HG03565 (cell line): ENCODE results near the gene IGFL1.
"Not testable (repeated sequence)": the region's sequence is repeated elsewhere in the genome, so short reads cannot be mapped to it uniquely, and the experiment has no call there.

ENCODE experiments used
- ATAC-seq: cut with Tn5 transposase; IDR thresholded peaks from one replicate; pipeline ENCODE4 v1.9.1; 2021; ENCODE audit warnings: mild to moderate bottlenecking, moderate library complexity; ENCODE audit not compliant: unreplicated experiment

The IGFL1 gene

DNA sequence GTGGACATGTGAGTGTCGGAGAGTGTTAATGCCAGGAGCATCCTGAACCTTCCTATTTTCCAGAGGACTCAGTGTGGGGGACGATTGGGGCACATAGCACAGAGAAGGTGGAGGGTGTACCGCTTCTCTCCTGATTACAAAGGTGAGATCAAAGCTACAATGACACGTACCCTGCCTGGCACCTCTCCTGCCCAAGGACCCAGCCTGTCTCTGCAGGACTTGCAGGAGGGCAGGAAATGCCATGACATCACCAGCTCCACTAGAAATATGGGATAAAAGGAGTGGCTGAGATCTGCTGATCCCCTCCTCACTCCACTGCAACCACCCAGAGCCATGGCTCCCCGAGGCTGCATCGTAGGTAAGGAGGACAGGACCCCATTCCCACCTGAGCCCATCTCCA lies at the start of gene IGFL1:
Gene IGFL1 (plus strand): TSS at position 301 of the 400 bp plus-strand sequence. CDS start 33 bp downstream, at position 334.
- no peak for ATAC-seq

DNA sequence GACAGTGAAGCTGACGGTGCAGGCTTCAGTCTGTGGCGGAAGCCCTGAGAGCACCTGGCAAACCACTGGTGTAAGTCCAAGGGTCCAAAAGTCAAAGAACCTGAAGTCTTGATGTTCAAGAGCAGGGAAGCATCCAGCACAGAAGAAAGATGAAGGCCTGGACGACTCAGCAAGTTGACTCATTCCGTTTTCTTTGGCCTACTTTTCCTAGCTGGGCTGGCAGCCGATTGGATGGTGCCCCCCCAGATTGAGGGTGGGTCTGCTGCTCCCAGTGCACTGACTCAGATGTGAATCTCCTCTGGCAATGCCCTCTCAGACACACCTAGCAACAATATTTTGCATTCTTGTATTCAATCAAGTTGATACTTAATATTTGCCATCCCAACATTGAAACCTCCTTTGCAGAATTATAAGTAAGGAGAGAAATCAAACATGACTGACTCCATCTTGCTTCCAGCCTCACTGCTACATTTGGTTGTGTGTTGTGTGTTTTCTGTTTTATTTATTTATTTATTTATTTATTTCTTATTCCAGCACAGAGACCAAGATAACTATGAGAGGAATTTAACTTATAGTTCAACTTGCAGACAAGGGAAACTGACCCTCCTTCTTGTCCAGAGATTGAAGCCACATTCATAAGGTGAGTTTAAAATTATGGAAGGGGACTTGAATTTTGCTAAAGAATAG lies 48.7 kb upstream of the IGFL1 start:
- ATAC-seq = no peak

DNA sequence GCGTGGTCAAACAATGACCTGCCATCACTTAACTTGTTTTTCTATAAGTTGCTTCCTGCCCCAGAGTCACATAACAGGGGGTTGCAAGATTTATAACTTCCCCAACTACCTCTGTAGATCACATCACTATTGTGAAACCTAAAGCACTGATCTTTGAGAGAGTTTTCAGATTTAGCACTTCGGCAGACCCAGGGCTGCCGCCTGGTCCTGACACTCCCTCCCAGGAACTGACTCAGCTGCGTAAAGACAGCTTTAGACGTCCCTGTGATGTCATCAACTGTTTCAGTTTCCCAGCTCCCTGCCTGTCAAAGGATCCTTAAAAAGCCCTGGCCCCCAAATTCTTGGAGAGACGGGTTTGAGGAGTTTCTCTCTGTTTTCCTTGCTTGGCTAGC lies 48.2 kb upstream of the IGFL1 start:
- no peak for ATAC-seq

DNA sequence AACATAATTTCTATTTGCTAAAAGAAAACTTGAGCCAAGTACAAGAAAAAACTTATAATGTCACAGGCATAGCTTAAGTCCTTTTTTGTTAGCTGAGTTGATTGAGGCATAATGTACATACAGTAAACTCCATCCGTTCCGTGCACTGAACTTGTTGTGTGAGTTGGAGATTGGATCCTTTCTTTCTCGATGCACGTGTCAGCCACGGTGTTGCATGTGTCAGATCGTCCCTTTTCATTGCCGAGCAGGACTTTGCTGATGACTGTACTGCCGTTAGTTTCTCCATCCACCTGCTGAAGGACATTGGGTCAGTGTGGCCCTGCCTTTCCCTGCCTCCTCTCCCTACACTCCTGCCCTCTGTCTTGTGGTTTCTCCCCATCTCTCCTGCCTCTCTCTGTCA lies 47.1 kb upstream of the IGFL1 start:
- ATAC-seq = no peak

DNA sequence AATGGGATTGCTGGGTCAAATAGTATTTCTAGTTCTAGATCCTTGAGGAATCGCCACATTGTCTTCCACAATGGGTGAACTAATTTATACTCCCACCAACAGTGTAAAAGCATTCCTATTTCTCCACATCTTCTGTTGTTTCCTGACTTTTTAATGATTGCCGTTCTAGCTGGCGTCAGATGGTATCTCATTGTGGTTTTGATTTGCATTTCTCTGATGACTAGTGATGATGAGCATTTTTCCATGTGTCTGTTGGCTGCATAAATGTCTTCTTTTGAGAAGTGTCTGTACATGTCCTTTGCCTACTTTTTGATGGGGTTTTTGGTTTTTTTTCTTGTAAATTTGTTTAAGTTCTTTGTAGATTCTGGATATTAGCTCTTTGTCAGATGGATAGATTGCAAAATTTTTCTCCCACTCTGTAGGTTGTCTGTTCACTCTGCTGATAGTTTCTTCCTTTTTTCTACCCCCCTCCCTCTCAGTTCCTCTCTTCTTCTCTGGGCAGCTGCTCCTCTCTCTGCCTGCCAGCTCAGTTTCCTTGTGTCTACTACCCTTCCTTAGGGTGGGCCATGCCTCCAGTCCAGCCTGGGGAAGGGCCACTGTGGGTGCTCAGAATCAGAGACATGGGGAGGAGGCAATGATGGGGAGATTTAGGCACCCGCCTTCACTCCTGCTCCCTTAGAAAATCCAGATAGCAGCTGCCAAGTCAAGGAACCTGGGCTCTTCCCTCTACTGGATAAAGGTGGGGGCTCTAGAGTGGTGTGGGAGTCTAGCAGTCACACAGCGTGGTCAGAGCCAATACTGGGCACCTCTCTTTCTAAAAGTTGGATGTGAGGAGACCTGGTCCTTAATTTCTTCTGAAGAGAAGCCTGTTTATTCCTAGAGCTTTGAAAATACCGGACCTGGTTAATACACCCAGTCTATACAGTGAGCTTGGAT lies 44.5 kb upstream of the IGFL1 start:
- not testable (repeated sequence) for ATAC-seq

DNA sequence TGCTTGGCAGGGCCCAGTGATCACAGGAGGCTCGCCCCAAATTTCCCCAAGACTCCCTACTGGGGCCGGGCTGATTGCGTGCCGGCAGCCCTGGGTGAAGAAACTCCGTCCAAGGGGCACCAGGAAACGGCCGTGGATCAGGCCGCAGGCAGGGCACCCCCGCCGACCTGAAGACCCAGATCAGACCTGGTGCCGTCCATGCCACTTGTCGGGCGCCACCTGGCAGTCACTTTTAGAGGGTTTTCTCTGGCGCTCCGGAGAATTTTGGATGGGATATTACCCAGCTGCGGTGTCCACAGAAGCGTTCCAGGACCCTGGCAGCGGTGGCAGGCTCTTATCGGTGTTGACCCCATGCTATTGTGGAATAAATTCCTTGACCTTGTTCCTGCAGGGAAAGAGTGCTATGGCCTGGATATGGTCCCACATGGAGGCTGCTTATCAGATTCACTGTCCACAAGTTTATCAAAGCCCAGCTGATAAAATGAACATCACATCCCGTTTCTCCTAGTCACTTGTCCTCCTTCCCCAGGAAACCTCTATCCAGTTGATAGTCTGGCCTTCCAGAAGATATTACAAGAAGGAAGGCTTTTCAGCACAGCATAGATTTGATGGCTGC lies 43.3 kb upstream of the IGFL1 start:
- no peak for ATAC-seq

DNA sequence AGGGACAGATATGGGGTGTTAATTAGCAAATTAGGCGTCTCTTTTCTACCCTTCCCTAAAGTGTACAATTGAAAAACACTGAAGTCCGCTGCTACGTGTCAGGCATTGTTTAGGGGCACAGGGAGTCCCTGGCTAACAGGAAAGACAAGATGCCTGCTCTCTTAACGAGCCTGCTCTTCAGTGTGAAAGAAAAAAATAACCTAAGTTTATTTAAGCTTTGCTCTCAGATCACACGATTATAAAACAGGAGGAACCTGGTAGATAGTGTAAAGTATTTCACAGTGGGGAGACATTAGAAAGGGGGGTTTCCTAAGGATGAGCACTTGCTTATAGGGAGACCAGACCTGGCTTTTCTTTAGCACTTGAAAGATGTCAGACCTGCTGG lies 42.8 kb upstream of the IGFL1 start:
- ATAC-seq = no peak

DNA sequence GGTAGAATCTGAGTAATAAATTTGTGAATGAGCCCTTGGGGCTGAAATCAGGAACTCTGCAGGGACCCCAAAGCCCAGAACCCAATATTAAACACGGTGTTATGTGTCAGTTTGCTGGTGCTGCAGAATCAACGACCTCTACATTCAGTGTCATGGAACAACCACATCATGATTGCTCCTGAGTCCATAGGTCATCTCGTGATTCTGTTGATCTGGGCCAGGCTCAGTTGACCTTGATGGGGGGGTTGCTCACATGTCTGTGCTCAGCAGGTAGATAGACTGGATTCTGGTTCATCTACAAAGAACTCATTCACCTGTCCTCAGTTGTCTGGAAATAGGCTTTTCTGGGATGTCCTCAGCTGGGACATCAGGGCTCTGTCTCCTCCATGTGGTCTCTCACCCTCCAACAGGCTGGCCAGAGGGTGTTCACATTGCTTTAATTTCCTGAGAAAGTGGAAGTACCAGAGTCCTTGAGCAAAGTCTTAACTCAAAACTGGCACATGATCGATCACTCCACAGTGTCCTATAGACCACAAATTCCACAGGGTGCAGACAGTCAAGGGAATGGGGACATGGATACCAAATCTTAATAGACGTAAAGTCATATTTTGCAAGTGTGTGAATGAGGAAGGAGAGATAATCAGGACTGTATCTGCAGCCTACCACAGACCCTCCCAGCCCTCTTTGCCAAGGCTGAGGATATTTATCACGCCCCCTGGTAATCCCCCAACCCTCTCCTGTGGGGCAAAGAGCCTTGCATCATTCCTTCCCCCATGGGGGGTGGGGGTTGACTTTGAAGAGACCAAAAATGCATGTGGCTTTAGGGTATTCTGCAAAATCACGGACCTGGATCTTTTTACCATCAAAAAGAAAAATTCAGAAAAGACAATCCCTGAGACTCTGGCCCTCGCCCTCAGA lies 39.3 kb upstream of the IGFL1 start:
- no peak for ATAC-seq

DNA sequence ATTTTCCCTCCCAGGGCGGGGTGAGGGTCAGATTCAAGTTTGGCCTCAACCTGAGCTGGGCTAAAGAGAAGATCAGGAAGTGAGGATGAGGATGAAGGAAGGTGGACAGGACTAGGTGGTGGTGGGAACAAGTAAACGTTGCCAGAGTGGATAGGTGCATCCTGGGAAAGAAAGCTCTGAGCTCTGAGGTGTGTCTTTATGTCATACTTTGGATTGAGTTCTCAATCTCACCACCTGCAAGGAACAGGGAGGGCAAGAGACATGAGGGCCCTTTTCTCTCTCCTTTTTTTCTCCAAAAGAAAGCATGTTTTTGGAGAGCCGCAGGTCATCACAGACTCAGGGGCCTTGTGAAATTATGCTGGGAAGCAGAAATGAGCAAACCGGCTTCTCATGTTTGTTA lies 38.2 kb upstream of the IGFL1 start:
- no peak for ATAC-seq

DNA sequence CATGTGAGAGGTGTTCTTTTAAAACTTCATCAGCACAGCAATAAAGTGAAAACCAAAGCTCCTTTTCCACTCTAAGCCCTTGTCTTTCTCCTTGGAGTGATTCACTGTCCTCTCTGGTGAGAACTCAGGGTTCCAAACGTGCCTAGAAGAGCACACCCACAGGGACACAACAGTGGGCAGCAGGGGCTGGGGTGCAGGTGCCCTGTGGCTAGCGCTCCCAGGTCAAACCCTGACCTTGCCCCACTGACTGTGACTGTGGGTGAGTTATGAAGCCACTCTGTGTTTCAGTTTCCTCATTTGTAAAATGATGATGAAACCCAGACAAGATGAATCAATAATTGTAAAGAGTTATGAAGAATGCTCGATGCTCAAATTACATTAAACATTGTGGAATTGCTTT lies 37.6 kb upstream of the IGFL1 start:
- no peak for ATAC-seq

DNA sequence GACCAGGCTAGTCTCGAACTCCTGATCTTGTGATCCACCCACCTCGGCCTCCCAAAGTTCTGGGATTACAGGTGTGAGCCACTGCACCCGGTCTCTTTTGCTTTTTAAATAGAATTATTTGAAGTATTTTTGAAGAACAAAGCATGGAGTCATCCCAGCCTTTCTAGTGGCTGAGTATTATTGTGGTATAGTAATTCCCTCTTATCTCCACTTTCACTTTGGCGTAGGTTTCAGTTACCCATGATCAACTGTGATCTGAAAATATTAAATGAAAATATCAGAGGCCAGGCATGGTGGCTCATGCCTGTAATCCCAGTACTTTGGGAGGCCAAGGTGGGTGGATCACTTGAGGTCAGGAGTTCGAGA lies 36.9 kb upstream of the IGFL1 start:
- ATAC-seq = not testable (repeated sequence)

DNA sequence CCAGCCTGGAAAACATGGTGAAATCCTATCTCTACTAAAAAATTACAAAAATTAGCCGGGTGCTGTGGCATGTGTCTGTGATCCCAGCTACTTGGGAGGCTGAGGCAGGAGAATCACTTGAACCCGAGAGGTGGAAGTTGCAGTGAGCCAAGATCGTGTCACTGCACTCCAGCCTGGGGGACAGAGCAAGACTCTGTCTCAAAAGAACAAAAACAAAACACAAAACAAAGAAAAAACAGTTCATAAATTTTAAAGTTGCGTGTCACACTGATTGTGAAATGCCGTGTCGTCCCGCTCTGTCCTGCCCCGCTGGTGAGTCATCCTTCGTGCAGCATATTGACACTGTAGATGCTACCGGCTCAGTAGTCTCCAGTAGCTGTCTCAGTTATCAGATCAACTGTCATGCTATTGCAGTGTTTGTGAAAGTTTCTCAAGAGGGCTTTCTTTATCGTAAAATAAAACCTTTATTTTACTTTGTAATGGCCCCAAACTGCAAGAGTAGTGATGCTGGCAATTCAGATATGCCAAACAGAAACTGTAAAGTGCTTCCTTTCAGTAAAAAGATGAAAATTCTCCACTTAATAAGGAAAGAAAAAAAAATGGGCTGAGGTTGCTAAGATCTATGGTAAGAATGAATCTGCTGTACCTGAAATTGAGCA lies 36.4 kb upstream of the IGFL1 start:
- no peak for ATAC-seq

DNA sequence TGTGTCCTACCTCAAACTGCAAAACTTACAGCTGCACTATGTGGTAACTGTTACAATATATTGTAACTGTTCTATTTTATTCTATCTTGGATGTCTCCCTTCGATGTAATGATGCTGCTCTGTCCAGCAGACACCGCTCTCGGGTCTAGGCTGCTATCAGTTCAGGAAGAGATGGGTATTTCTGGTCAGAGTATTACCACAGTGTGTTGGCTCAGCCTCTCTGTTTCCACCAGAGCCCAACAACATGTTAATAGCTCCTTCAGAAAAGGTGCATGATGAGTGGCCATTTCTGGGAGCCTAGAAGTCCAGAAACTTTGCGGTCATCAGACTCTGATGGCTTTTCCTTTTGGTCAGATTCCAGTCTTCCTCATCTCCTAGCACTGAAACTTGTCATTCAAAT lies 35.9 kb upstream of the IGFL1 start:
- ATAC-seq = no peak

DNA sequence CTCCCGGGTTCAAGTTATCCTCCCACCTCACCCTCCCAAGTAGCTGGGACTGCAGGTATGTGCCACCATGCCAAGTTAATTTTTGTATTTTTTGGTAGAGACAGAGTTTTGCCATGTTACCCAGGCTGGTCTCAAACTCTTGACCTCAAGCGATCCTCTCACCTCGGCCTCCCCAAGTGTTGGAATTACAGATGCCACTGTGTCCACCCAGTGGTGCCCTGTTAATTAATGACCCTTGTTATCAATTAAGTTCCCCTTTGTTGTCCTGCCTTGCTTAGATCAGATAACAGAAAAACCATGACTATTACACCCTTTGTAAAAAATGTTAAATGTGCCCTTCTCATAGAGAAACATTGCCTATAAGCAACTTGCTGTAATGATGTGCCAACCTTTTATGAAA lies 34.4 kb upstream of the IGFL1 start:
- no peak for ATAC-seq

DNA sequence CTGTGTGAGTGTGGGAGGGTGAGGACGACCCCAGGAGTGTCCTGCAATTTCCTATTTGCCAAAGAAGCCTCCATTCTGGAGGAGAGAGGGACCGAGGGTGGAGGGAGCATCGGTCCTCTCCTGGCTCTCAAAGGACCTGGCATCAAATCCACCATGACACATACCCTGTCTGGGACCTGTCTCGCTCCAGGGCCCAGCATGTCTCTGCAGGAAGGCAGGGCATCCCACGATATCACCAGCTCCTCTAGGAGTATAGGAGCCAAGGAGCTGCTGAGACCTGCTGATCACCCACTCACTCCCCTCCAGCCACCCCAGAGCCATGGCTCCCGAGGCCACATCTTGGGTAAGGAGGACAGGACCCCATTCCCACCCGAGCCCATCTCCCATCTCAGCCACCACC lies 33.6 kb upstream of the IGFL1 start:
- ATAC-seq = not testable (repeated sequence)

DNA sequence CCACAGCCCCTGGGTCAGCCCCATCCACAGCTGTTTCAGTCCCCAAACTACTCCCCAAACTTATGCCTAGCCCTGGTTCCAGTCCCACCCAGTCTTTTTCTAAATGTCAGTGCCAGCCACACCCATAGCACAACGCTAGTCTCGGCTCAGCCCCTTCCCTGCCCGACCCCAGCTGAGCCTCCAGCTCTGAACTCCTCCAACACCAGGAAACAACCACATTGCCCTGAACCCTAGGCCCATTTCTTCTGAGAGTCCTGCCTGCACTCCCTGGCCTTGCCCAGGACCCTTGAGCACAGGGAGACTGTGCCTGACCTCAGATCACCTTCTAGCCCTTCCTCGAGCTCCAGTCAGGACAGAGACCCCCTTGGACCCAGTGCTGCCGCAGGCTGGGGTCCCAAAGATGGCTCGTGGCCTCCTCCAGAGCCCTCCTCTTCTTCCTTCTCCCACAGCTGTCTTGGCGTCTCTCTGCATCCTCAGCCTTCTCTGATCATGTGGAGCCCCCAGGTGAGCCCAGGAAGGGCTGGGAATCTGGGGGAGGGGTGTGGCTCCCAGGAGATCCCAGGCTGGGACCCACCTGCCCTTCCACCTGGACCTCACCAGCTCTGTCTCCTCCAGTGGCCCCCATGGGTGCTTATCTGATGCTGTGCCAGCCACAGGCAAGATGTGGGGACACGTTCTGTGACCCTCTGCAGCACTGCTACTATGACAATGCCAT lies 33.0 kb upstream of the IGFL1 start:
- no peak for ATAC-seq

DNA sequence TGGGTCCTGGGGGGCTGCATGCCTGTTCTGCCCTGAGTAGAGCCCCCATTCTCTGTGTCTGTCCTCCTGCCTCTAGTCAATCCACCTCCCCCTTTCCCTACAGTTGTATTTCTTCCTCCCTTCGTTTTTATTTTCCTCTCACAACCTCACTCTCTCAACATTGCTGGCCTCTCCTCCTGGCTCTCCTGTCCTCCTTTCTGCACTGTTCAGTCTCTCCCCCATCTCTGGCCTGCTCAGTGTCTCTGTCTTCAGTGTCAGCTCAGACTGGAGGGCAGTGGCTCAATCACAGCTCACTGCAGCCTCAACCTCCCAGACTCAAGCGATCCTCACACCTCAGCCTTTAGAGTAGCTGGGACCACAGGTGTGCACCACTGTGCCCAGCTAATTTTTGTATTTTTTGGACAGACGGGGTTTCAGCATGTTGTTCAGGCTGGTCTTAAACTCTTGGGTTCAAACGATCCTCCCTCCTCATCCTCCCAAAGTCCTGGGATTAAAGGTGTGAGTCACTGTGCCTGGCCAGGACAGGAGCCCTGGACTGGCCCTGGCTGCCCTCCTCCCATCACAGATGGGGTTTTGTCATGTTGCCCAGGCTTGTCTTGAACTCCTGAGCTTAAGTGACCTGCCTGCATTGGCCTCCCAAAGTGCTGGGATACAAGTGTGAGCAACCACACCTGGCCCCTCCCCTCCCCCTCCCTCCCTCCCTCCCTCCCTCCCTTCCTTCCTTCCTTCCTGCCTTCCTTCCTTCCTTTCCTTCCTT lies 32.0 kb upstream of the IGFL1 start:
- no peak for ATAC-seq

DNA sequence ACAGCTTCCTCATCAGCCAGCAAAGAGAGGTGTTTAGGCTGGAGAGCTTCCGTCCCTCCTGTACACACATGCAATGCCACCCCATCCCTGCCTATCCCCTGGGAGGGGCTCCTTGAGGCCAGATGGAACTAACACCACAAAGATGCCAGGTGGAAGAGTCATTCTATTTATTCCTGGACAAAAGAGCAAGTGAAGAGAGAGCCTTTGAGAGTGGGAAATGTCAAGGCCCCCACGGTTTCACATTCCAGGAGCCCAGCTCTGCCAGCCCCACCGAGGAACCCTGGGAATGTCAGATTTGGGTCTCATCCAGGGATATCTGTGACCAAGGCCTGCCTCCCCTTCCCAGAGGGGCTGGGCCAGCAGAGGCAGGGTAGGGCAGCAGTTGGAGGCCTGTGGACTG lies 30.8 kb upstream of the IGFL1 start:
- no peak for ATAC-seq
